Neural progenitor cell (in vitro differentiated cells): Measurements from ENCODE around the gene ZNF423. TPM values are rescaled to one million over a fixed set of nuclear protein-coding genes. Genes with fewer than 3 reads are reported as not detected.

Source experiments
- DNase-seq: peaks from one replicate; pipeline ENCODE4 v3.0.0-alpha.2; 2016; ENCODE audit warnings: low spot score
- H2AFZ ChIP-seq: fragments of 200-600 bp; sonication (generic); replicated peaks from 2 replicates; pipeline ENCODE4 v1.6.1; 2016; ENCODE audit warnings: antibody characterized with exemption
- H3F3A ChIP-seq: fragments of 200-600 bp; sonication (generic); 2 replicates; pipeline ENCODE4 v1.6.1; 2016; ENCODE audit warnings: antibody characterized with exemption, low read depth
- H3K27ac ChIP-seq: fragments of 200-600 bp; sonication (generic); 2 replicates; pipeline ENCODE4 v1.5.1; 2016; ENCODE audit warnings: mild to moderate bottlenecking
- H3K27me3 ChIP-seq: fragments of 200-600 bp; sonication (generic); 2 replicates; pipeline ENCODE4 v1.6.1; 2016; ENCODE audit warnings: mild to moderate bottlenecking, moderate library complexity
- H3K36me3 ChIP-seq: fragments of 200-600 bp; sonication (generic); 2 replicates; pipeline ENCODE4 v1.5.1; 2016
- H3K4me1 ChIP-seq: fragments of 200-600 bp; sonication (generic); 2 replicates; pipeline ENCODE4 v1.6.1; 2016; ENCODE audit warnings: mixed run types
- H3K4me2 ChIP-seq: fragments of 200-600 bp; sonication (generic); 2 replicates; pipeline ENCODE4 v1.6.1; 2016
- H3K4me3 ChIP-seq: fragments of 200-600 bp; sonication (generic); 2 replicates; pipeline ENCODE4 v1.5.1; 2016
- H3K79me2 ChIP-seq: fragments of 200-600 bp; sonication (generic); 2 replicates; pipeline ENCODE4 v1.6.1; 2016; ENCODE audit warnings: low read depth
- H3K9ac ChIP-seq: fragments of 200-600 bp; sonication (generic); 2 replicates; pipeline ENCODE4 v1.6.1; 2016
- H3K9me3 ChIP-seq: fragments of 200-600 bp; sonication (generic); 2 replicates; pipeline ENCODE4 v1.5.1; 2016; ENCODE audit warnings: low read depth
- H4K20me1 ChIP-seq: fragments of 200-600 bp; sonication (generic); 2 replicates; pipeline ENCODE4 v1.6.1; 2016; ENCODE audit warnings: low read depth
- H3K27ac Mint-ChIP-seq: 3 replicates; pipeline ENCODE4 v1.8.0; 2021; ENCODE audit warnings: mixed read lengths
- H3K27me3 Mint-ChIP-seq: 2 replicates; pipeline ENCODE4 v1.8.0; 2022; ENCODE audit warnings: low read depth, mild to moderate bottlenecking, inconsistent platforms, moderate library complexity, mixed read lengths; ENCODE audit not compliant: insufficient read depth
- H3K36me3 Mint-ChIP-seq: 3 replicates; pipeline ENCODE4 v1.8.0; 2021; ENCODE audit warnings: mixed read lengths
- H3K4me1 Mint-ChIP-seq: 3 replicates; pipeline ENCODE4 v1.8.0; 2021; ENCODE audit warnings: mixed read lengths
- H3K4me3 Mint-ChIP-seq: 3 replicates; pipeline ENCODE4 v1.8.0; 2021; ENCODE audit warnings: mild to moderate bottlenecking, moderate library complexity, mixed read lengths
- H3K9me3 Mint-ChIP-seq: 3 replicates; pipeline ENCODE4 v1.8.0; 2020; ENCODE audit warnings: mixed read lengths
- CTCF ChIP-seq: fragments of 200-600 bp; sonication (generic); IDR thresholded peaks from 2 replicates; pipeline ENCODE4 v1.5.1; 2017; ENCODE audit warnings: antibody characterized with exemption, mild to moderate bottlenecking
- EZH2 ChIP-seq: fragments of 200-600 bp; sonication (generic); IDR thresholded peaks from 2 replicates; pipeline ENCODE4 v1.6.1; 2017; ENCODE audit warnings: antibody characterized with exemption, mild to moderate bottlenecking, moderate library complexity
- EZH2phosphoT487 ChIP-seq: fragments of 200-600 bp; sonication (generic); IDR thresholded peaks from 2 replicates; pipeline ENCODE4 v1.6.1; 2017; ENCODE audit warnings: antibody characterized with exemption
- total RNA-seq: library from RNA; depleted of rRNA; stranded (reverse); fragments of >200 nt; gene quantifications from 2 replicates; pipeline ENCODE4 v1.2.3, GENCODE V29; 2015; ENCODE audit warnings: low replicate concordance

The ZNF423 gene
- total RNA-seq, 1 donor from 2014 or later = 21.9 TPM

GRCh38 chr16:49886554-49887094 lies 30.7 kb upstream of the ZNF423 start:
- peaks cover 12% of the 10 kb centered on the region for H3F3A ChIP-seq
- H3K9me3 ChIP-seq = no peaks in the 10 kb centered on the region
- no peak for DNase-seq
- H3K27me3 ChIP-seq = no peaks in the 10 kb centered on the region
- Mint-ChIP-seq H3K4me1 (peaks cover 42% of the 10 kb centered on the region), H3K36me3 (no peaks in the 10 kb centered on the region), H3K27ac (no peak overlapping the region), H3K27me3 (peaks cover 19% of the 10 kb centered on the region), H3K4me3 (no peak overlapping the region), H3K9me3 (peaks cover 6% of the 10 kb centered on the region)
- peaks cover 21% of the 10 kb centered on the region for H3K4me1 ChIP-seq
- H3K36me3 ChIP-seq = no peaks in the 10 kb centered on the region
- H3K27ac ChIP-seq = no peak overlapping the region
- no peaks in the 10 kb centered on the region for H4K20me1 ChIP-seq
- TF ChIP-seq CTCF (no peak), EZH2phosphoT487 (no peak), EZH2 (no peak)
- no peak overlapping the region for H3K4me3 ChIP-seq
- no peak overlapping the region for H3K9ac ChIP-seq
- H2AFZ ChIP-seq = no peak overlapping the region
- H3K79me2 ChIP-seq = no peaks in the 10 kb centered on the region
- H3K4me2 ChIP-seq = no peak overlapping the region

- Mint-ChIP-seq H3K9me3 (no peaks in the 10 kb centered on the region), H3K27ac (peak overlapping the region; percentile 31), H3K27me3 (peaks cover 21% of the 10 kb centered on the region), H3K36me3 (no peaks in the 10 kb centered on the region), H3K4me1 (peaks cover 34% of the 10 kb centered on the region), H3K4me3 (no peak overlapping the region)
- H3K36me3 ChIP-seq = no peaks in the 10 kb centered on the region
- H3K27me3 ChIP-seq = no peaks in the 10 kb centered on the region
- H3K79me2 ChIP-seq = no peaks in the 10 kb centered on the region
- no peak overlapping the region for H3K9ac ChIP-seq
- H3F3A ChIP-seq = peaks cover 12% of the 10 kb centered on the region
- no peaks in the 10 kb centered on the region for H3K9me3 ChIP-seq
- no peak for TF ChIP-seq EZH2phosphoT487
- no peak for TF ChIP-seq CTCF
- no peak for TF ChIP-seq EZH2
- peak overlapping the region; percentile 45 for H3K4me2 ChIP-seq
- no peak overlapping the region for H3K27ac ChIP-seq
- H3K4me3 ChIP-seq = no peak overlapping the region
- no peak for DNase-seq
- H4K20me1 ChIP-seq = no peaks in the 10 kb centered on the region
- no peak overlapping the region for H2AFZ ChIP-seq
- H3K4me1 ChIP-seq = peaks cover 21% of the 10 kb centered on the region
Observed at GRCh38 chr16:49884033-49885015, 28.4 kb upstream of the ZNF423 start.

- H3K4me3 ChIP-seq = no peak overlapping the region
- peaks cover 18% of the 10 kb centered on the region for H3K27me3 Mint-ChIP-seq
- H3K4me2 ChIP-seq = peak overlapping the region; percentile 45
- H3K27ac ChIP-seq = no peak overlapping the region
- H3K27me3 ChIP-seq = no peaks in the 10 kb centered on the region
- peak overlapping the region; percentile 33 for H3K4me3 Mint-ChIP-seq
- no peak overlapping the region for H3K9ac ChIP-seq
- peak; percentile 65 for DNase-seq
- no peaks in the 10 kb centered on the region for H3K36me3 ChIP-seq
- H3K27ac Mint-ChIP-seq = peak overlapping the region; percentile 98
- no peaks in the 10 kb centered on the region for H3K9me3 Mint-ChIP-seq
- peaks cover 32% of the 10 kb centered on the region for H3K4me1 Mint-ChIP-seq
- H4K20me1 ChIP-seq = no peaks in the 10 kb centered on the region
- no peak overlapping the region for H2AFZ ChIP-seq
- H3K36me3 Mint-ChIP-seq = no peaks in the 10 kb centered on the region
- H3K79me2 ChIP-seq = no peaks in the 10 kb centered on the region
- TF ChIP-seq EZH2 = no peak
- TF ChIP-seq EZH2phosphoT487 = no peak
- no peak for TF ChIP-seq CTCF
- no peaks in the 10 kb centered on the region for H3K9me3 ChIP-seq
- peaks cover 21% of the 10 kb centered on the region for H3K4me1 ChIP-seq
- peaks cover 12% of the 10 kb centered on the region for H3F3A ChIP-seq
Observed at GRCh38 chr16:49883076-49884014, 27.4 kb upstream of the ZNF423 start.
